WTC11 (cell line): Measurements from ENCODE around the gene DHRSX. TPM values are rescaled to one million over a fixed set of nuclear protein-coding genes. Genes with fewer than 3 reads are reported as not detected.

Source experiments
- ATAC-seq: fragments of 200-7000 bp; cut with Tn5 transposase; 2 replicates; pipeline ENCODE4 v1.10.0; 2021; ENCODE audit warnings: mild to moderate bottlenecking, moderate library complexity
- CTCF ChIA-PET: fragments of 300-600 bp; sonication (Branson Sonifier 250); formaldehyde crosslinking; loops from one replicate; lab custom pipeline; 2021; ENCODE audit warnings: antibody characterized with exemption; lab: Charles Lee
- POLR2A ChIA-PET: fragments of 350-600 bp; sonication (Branson Sonifier 250); formaldehyde crosslinking; loops from one replicate; lab custom pipeline; 2021; ENCODE audit warnings: antibody characterized with exemption; lab: Charles Lee
- DNase-seq: peaks from one replicate; pipeline ENCODE4 v3.0.0; 2021; ENCODE audit warnings: low spot score
- H3K27ac Mint-ChIP-seq: 2 replicates; pipeline ENCODE4 v1.8.0; 2021; ENCODE audit warnings: mixed read lengths
- H3K27me3 Mint-ChIP-seq: 2 replicates; pipeline ENCODE4 v1.8.0; 2021; ENCODE audit warnings: low read depth, mild to moderate bottlenecking, moderate library complexity, mixed read lengths
- H3K36me3 Mint-ChIP-seq: 2 replicates; pipeline ENCODE4 v1.8.0; 2021; ENCODE audit warnings: mixed read lengths
- H3K4me1 Mint-ChIP-seq: 2 replicates; pipeline ENCODE4 v1.8.0; 2022; ENCODE audit warnings: mixed read lengths
- H3K4me3 Mint-ChIP-seq: 2 replicates; pipeline ENCODE4 v1.8.0; 2021; ENCODE audit warnings: mild to moderate bottlenecking, moderate library complexity, mixed read lengths
- H3K9me3 Mint-ChIP-seq: 2 replicates; pipeline ENCODE4 v1.8.0; 2021; ENCODE audit warnings: mixed read lengths
- ATF1 ChIP-seq: sonication (generic); formaldehyde crosslinking; IDR thresholded peaks from 2 replicates; pipeline ENCODE4 v1.8.1; 2023; ENCODE audit warnings: mild to moderate bottlenecking, moderate library complexity, missing genetic modification reagents
- ELF4 ChIP-seq: sonication (generic); formaldehyde crosslinking; IDR thresholded peaks from 2 replicates; pipeline ENCODE4 v1.8.1; 2022; ENCODE audit warnings: low read depth, mild to moderate bottlenecking, moderate library complexity, missing genetic modification reagents
- ESRRA ChIP-seq: sonication (generic); formaldehyde crosslinking; IDR thresholded peaks from 2 replicates; pipeline ENCODE4 v1.8.1; 2022; ENCODE audit warnings: mild to moderate bottlenecking, missing genetic modification reagents, borderline replicate concordance
- GABPB1 ChIP-seq: sonication (generic); formaldehyde crosslinking; IDR thresholded peaks from 2 replicates; pipeline ENCODE4 v1.8.1; 2023; ENCODE audit warnings: mild to moderate bottlenecking, missing genetic modification reagents
- GRHL2 ChIP-seq: fragments of 250-450 bp; sonication (Bioruptor Pico); IDR thresholded peaks from 2 replicates; pipeline ENCODE4 v1.8.0; 2022; ENCODE audit warnings: mild to moderate bottlenecking, moderate library complexity; ENCODE audit not compliant: insufficient replicate concordance, severe bottlenecking
- HMGXB4 ChIP-seq: sonication (generic); formaldehyde crosslinking; IDR thresholded peaks from 2 replicates; pipeline ENCODE4 v1.8.1; 2023; ENCODE audit warnings: mild to moderate bottlenecking, moderate library complexity, missing genetic modification reagents
- JAZF1 ChIP-seq: fragments of 250-450 bp; sonication (Bioruptor Pico); IDR thresholded peaks from 2 replicates; pipeline ENCODE4 v1.9.0; 2021; ENCODE audit warnings: moderate library complexity, mild to moderate bottlenecking, inconsistent platforms
- JUN ChIP-seq: sonication (generic); formaldehyde crosslinking; IDR thresholded peaks from 2 replicates; pipeline ENCODE4 v1.8.0; 2023; ENCODE audit warnings: mild to moderate bottlenecking, missing genetic modification reagents
- KAT7 ChIP-seq: sonication (generic); formaldehyde crosslinking; IDR thresholded peaks from 2 replicates; pipeline ENCODE4 v1.8.1; 2023; ENCODE audit warnings: missing genetic modification reagents, mild to moderate bottlenecking, borderline replicate concordance
- NFATC4 ChIP-seq: fragments of 250-450 bp; sonication (Bioruptor Pico); IDR thresholded peaks from 2 replicates; pipeline ENCODE4 v1.9.0; 2021; ENCODE audit warnings: mild to moderate bottlenecking
- NFYB ChIP-seq: sonication (generic); formaldehyde crosslinking; conservative IDR thresholded peaks from 2 replicates; pipeline ENCODE4 v1.8.0; 2022; ENCODE audit warnings: low read depth, missing genetic modification reagents
- OVOL2 ChIP-seq: fragments of 250-450 bp; sonication (Bioruptor Pico); IDR thresholded peaks from 2 replicates; pipeline ENCODE4 v1.9.0; 2021; ENCODE audit warnings: mild to moderate bottlenecking, borderline replicate concordance
- PREB ChIP-seq: sonication (generic); formaldehyde crosslinking; IDR thresholded peaks from 2 replicates; pipeline ENCODE4 v1.8.1; 2022; ENCODE audit warnings: mild to moderate bottlenecking, missing genetic modification reagents, moderate library complexity, borderline replicate concordance
- PRRX2 ChIP-seq: fragments of 250-450 bp; sonication (Bioruptor Pico); IDR thresholded peaks from 2 replicates; pipeline ENCODE4 v1.8.0; 2021; ENCODE audit warnings: mild to moderate bottlenecking
- RELA ChIP-seq: sonication (generic); formaldehyde crosslinking; IDR thresholded peaks from 2 replicates; pipeline ENCODE4 v1.8.1; 2022; ENCODE audit warnings: missing genetic modification reagents, mild to moderate bottlenecking, borderline replicate concordance
- TEAD1 ChIP-seq: sonication (generic); formaldehyde crosslinking; IDR thresholded peaks from 2 replicates; pipeline ENCODE4 v1.8.0; 2022; ENCODE audit warnings: mild to moderate bottlenecking, missing genetic modification reagents
- TP53 ChIP-seq: sonication (generic); formaldehyde crosslinking; IDR thresholded peaks from 2 replicates; pipeline ENCODE4 v1.8.1; 2023; ENCODE audit warnings: mild to moderate bottlenecking, missing genetic modification reagents
- ZNF138 ChIP-seq: sonication (generic); formaldehyde crosslinking; conservative IDR thresholded peaks from 2 replicates; pipeline ENCODE4 v1.8.1; 2022; ENCODE audit warnings: mild to moderate bottlenecking, moderate library complexity, missing genetic modification reagents
- ZNF232 ChIP-seq: sonication (generic); formaldehyde crosslinking; IDR thresholded peaks from 2 replicates; pipeline ENCODE4 v1.8.0; 2022; ENCODE audit warnings: mild to moderate bottlenecking, missing genetic modification reagents
- total RNA-seq: library from RNA; stranded (reverse); gene quantifications from 3 replicates; pipeline ENCODE4 v1.2.3, GENCODE V29; 2021
- TF ChIP-seq, protein P1 (sequence below): sonication (generic); formaldehyde crosslinking; IDR thresholded peaks from 2 replicates; pipeline ENCODE4 v1.8.0; 2022; ENCODE audit warnings: missing genetic modification reagents
- TF ChIP-seq, protein P2 (sequence below): sonication (generic); formaldehyde crosslinking; IDR thresholded peaks from 2 replicates; pipeline ENCODE4 v1.8.1; 2023; ENCODE audit warnings: mild to moderate bottlenecking, missing genetic modification reagents, moderate library complexity
- TF ChIP-seq, protein P3 (sequence below): fragments of 250-450 bp; sonication (Bioruptor Pico); conservative IDR thresholded peaks from 2 replicates; pipeline ENCODE4 v1.9.0; 2021; ENCODE audit warnings: mild to moderate bottlenecking
- TF ChIP-seq, protein P4 (sequence below): sonication (generic); formaldehyde crosslinking; IDR thresholded peaks from 2 replicates; pipeline ENCODE4 v1.8.0; 2023; ENCODE audit warnings: missing genetic modification reagents
- TF ChIP-seq, protein P5 (sequence below): sonication (generic); formaldehyde crosslinking; conservative IDR thresholded peaks from 2 replicates; pipeline ENCODE4 v1.8.1; 2022; ENCODE audit warnings: mild to moderate bottlenecking, missing genetic modification reagents

Gene DHRSX
- total RNA-seq, 1 experiment from 2014 or later: 28.2 TPM

DNA sequence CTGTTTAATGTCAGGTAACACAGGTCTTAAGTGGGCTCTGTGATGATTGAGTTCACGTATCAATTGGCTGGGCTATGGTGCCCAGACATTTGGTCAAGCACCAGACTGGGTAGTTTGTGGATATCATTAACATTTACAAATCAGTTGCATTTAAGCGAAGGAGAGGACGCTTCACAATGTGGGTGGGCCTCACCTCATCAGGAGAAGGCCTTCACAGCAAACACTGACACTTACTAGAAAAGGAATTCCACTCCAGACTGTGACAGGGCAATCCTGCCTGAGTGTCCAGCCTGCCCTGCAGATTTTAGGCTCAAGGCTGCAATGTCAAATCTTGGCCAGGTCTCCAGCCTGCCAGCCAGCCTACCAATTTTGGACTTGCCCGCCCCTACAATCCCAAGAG is 270.3 kb downstream of the DHRSX start (continued):
- TF ChIP-seq GRHL2 (no peak), ESRRA (CRISPR knock-in tag) (no peak), ATF1 (CRISPR knock-in tag) (no peak), HMGXB4 (CRISPR knock-in tag) (no peak)

- H3K4me1 Mint-ChIP-seq: peaks cover 24% of the 10 kb centered on the region
- no peaks in the 10 kb centered on the region; the same call in 1 of the 2 replicates for H3K27me3 Mint-ChIP-seq
- ChIA-PET CTCF (no interaction called here), POLR2A (no interaction called here)
- TF ChIP-seq, protein P1, sequence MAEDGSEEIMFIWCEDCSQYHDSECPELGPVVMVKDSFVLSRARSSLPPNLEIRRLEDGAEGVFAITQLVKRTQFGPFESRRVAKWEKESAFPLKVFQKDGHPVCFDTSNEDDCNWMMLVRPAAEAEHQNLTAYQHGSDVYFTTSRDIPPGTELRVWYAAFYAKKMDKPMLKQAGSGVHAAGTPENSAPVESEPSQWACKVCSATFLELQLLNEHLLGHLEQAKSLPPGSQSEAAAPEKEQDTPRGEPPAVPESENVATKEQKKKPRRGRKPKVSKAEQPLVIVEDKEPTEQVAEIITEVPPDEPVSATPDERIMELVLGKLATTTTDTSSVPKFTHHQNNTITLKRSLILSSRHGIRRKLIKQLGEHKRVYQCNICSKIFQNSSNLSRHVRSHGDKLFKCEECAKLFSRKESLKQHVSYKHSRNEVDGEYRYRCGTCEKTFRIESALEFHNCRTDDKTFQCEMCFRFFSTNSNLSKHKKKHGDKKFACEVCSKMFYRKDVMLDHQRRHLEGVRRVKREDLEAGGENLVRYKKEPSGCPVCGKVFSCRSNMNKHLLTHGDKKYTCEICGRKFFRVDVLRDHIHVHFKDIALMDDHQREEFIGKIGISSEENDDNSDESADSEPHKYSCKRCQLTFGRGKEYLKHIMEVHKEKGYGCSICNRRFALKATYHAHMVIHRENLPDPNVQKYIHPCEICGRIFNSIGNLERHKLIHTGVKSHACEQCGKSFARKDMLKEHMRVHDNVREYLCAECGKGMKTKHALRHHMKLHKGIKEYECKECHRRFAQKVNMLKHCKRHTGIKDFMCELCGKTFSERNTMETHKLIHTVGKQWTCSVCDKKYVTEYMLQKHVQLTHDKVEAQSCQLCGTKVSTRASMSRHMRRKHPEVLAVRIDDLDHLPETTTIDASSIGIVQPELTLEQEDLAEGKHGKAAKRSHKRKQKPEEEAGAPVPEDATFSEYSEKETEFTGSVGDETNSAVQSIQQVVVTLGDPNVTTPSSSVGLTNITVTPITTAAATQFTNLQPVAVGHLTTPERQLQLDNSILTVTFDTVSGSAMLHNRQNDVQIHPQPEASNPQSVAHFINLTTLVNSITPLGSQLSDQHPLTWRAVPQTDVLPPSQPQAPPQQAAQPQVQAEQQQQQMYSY (CRISPR knock-in tag): no peak
- TF ChIP-seq GABPB1 (CRISPR knock-in tag) (no peak), ELF4 (CRISPR knock-in tag) (no peak), TP53 (CRISPR knock-in tag) (no peak), ZNF232 (CRISPR knock-in tag) (no peak), PREB (CRISPR knock-in tag) (no peak), RELA (CRISPR knock-in tag) (no peak), JUN (CRISPR knock-in tag) (no peak), KAT7 (CRISPR knock-in tag) (no peak), PRRX2 (CRISPR knock-in tag) (no peak), ZNF138 (CRISPR knock-in tag) (no peak), NFATC4 (CRISPR knock-in tag) (no peak), NFYB (CRISPR knock-in tag) (no peak), TEAD1 (CRISPR knock-in tag) (no peak), JAZF1 (CRISPR knock-in tag) (no peak), OVOL2 (CRISPR knock-in tag) (no peak)
- TF ChIP-seq, protein P2, sequence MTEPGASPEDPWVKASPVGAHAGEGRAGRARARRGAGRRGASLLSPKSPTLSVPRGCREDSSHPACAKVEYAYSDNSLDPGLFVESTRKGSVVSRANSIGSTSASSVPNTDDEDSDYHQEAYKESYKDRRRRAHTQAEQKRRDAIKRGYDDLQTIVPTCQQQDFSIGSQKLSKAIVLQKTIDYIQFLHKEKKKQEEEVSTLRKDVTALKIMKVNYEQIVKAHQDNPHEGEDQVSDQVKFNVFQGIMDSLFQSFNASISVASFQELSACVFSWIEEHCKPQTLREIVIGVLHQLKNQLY (CRISPR knock-in tag): no peak
- TF ChIP-seq, protein P3, sequence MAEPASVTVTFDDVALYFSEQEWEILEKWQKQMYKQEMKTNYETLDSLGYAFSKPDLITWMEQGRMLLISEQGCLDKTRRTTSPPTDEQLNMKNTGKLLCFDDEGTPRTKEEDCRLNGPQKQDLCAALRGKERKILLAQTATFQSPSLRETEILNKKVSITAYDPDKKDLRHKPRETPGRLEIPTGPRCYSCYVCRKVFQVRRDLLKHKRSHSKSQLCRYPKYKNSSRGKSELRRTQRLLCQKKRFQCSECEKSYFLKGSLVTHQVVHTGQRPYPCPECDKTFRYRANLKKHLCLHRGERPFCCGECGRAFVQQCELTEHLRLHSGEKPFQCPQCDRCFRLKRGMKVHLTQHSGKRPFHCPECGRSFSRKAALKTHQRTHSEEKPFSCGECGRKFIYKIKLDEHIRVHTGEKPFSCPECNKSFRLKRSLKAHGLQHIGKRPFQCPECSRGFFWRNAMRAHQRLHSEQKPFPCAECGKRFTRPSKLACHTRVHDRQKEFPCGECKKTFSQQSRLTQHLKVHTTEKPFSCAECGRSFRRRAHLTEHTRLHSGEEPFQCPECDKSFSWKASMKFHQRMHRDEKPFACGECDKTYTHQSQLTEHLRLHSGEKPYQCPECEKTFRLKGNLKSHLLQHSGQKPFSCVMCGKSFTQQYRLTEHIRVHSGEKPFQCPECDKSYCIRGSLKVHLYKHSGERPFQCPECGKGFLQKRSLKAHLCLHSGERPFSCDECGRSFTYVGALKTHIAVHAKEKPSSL (CRISPR knock-in tag): no peak
- TF ChIP-seq, protein P4, sequence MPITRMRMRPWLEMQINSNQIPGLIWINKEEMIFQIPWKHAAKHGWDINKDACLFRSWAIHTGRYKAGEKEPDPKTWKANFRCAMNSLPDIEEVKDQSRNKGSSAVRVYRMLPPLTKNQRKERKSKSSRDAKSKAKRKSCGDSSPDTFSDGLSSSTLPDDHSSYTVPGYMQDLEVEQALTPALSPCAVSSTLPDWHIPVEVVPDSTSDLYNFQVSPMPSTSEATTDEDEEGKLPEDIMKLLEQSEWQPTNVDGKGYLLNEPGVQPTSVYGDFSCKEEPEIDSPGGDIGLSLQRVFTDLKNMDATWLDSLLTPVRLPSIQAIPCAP (CRISPR knock-in tag): no peak
- TF ChIP-seq, protein P5, sequence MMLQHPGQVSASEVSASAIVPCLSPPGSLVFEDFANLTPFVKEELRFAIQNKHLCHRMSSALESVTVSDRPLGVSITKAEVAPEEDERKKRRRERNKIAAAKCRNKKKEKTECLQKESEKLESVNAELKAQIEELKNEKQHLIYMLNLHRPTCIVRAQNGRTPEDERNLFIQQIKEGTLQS (CRISPR knock-in tag): no peak
- ATAC-seq (no peak), DNase-seq (no peak)
- peak overlapping the region; percentile 36 for H3K27ac Mint-ChIP-seq
- H3K4me3 Mint-ChIP-seq: no peak overlapping the region
- peaks cover 47% of the 10 kb centered on the region for H3K9me3 Mint-ChIP-seq
- H3K36me3 Mint-ChIP-seq: peaks cover 49% of the 10 kb centered on the region
These were observed 272.2 kb downstream of the DHRSX start for GRCh38 chrX:2228536-2228935.
